Activated CD4-positive, alpha-beta T cell treated with anti-CD3 and anti-CD28 coated beads, Interleukin-2, amount 10 ng/mL, durations not matched to agents 24 days and 14 days (primary cell): ENCODE results near the gene CASKIN1. TPM values are rescaled to one million over a fixed set of nuclear protein-coding genes. Genes with fewer than 3 reads are reported as not detected.

Experiments used
- DNase-seq: peaks from one replicate; pipeline ENCODE4 v3.0.0; 2022
- H3K27ac Mint-ChIP-seq: one replicate; pipeline ENCODE4 v1.8.0; 2022; ENCODE audit warnings: mild to moderate bottlenecking, mixed read lengths
- H3K27me3 Mint-ChIP-seq: one replicate; pipeline ENCODE4 v1.8.0; 2022; ENCODE audit warnings: mixed read lengths
- H3K36me3 Mint-ChIP-seq: one replicate; pipeline ENCODE4 v1.8.0; 2022; ENCODE audit warnings: low read depth, mild to moderate bottlenecking, mixed read lengths
- H3K4me1 Mint-ChIP-seq: one replicate; pipeline ENCODE4 v1.8.0; 2021; ENCODE audit warnings: mixed read lengths
- H3K4me3 Mint-ChIP-seq: one replicate; pipeline ENCODE4 v1.8.0; 2022; ENCODE audit warnings: mild to moderate bottlenecking, moderate library complexity, mixed read lengths
- H3K9me3 Mint-ChIP-seq: one replicate; pipeline ENCODE4 v1.8.0; 2021; ENCODE audit warnings: mixed read lengths
- intact Hi-C: fragments of 100-400 bp; cut with micrococcal nuclease; formaldehyde crosslinking; loops from one replicate; pipeline ENCODE4 v1.15.1; 2023
- total RNA-seq: library from RNA; stranded (reverse); gene quantifications from 2 replicates; pipeline ENCODE4 v1.2.3, GENCODE V29; 2022

The CASKIN1 gene
- total RNA-seq, 1 donor from 2014 or later, result 2.3 TPM

GRCh38 chr16:2235695-2236336 lies 39.4 kb upstream of the CASKIN1 start:
- intact Hi-C loops, result no loop called here
- Mint-ChIP-seq H3K4me1 (no peaks in the 10 kb centered on the region), H3K9me3 (no peaks in the 10 kb centered on the region), H3K27me3 (no peaks in the 10 kb centered on the region), H3K27ac (no peak overlapping the region), H3K36me3 (peaks cover 15% of the 10 kb centered on the region), H3K4me3 (no peak overlapping the region)
- DNase-seq, result no peak

- no peak overlapping the region for H3K4me3 Mint-ChIP-seq
- no peaks in the 10 kb centered on the region for H3K9me3 Mint-ChIP-seq
- no peaks in the 10 kb centered on the region for H3K27me3 Mint-ChIP-seq
- H3K27ac Mint-ChIP-seq, result peak overlapping the region; percentile 25
- peaks cover 15% of the 10 kb centered on the region for H3K36me3 Mint-ChIP-seq
- intact Hi-C loops, result no loop called here
- no peak for DNase-seq
- H3K4me1 Mint-ChIP-seq, result no peaks in the 10 kb centered on the region
These were observed 38.8 kb upstream of the CASKIN1 start for GRCh38 chr16:2235234-2235651.

GRCh38 chr16:2234813-2235170 lies 38.4 kb upstream of the CASKIN1 start:
- no peak overlapping the region for H3K4me3 Mint-ChIP-seq
- no peaks in the 10 kb centered on the region for H3K27me3 Mint-ChIP-seq
- peaks cover 19% of the 10 kb centered on the region for H3K36me3 Mint-ChIP-seq
- H3K4me1 Mint-ChIP-seq, result no peaks in the 10 kb centered on the region
- no peaks in the 10 kb centered on the region for H3K9me3 Mint-ChIP-seq
- no peak overlapping the region for H3K27ac Mint-ChIP-seq
- no peak for DNase-seq
- intact Hi-C loops, result no loop called here

- no peak overlapping the region for H3K27ac Mint-ChIP-seq
- H3K4me1 Mint-ChIP-seq, result no peaks in the 10 kb centered on the region
These were observed 37.7 kb upstream of the CASKIN1 start for GRCh38 chr16:2233872-2234812.

GRCh38 chr16:2233046-2233775 lies 36.8 kb upstream of the CASKIN1 start:
- no peak overlapping the region for H3K27ac Mint-ChIP-seq
- peaks cover 19% of the 10 kb centered on the region for H3K36me3 Mint-ChIP-seq
- DNase-seq, result no peak
- H3K4me3 Mint-ChIP-seq, result no peak overlapping the region
- intact Hi-C loops, result no loop called here
- H3K27me3 Mint-ChIP-seq, result no peaks in the 10 kb centered on the region
- no peaks in the 10 kb centered on the region for H3K9me3 Mint-ChIP-seq
- H3K4me1 Mint-ChIP-seq, result no peaks in the 10 kb centered on the region

More at GRCh38 chr16:2233872-2234812, 37.7 kb upstream of the CASKIN1 start:
- no peak overlapping the region for H3K4me3 Mint-ChIP-seq
- no peaks in the 10 kb centered on the region for H3K9me3 Mint-ChIP-seq
- no peaks in the 10 kb centered on the region for H3K27me3 Mint-ChIP-seq
- DNase-seq, result no peak
- H3K36me3 Mint-ChIP-seq, result peaks cover 19% of the 10 kb centered on the region
- intact Hi-C loops, result no loop called here

- no peaks in the 10 kb centered on the region for H3K9me3 Mint-ChIP-seq
- H3K27me3 Mint-ChIP-seq, result no peaks in the 10 kb centered on the region
- intact Hi-C loops, result no loop called here
These were observed 35.9 kb upstream of the CASKIN1 start for GRCh38 chr16:2232094-2232990.

GRCh38 chr16:2231016-2231931 lies 34.9 kb upstream of the CASKIN1 start:
- intact Hi-C loops, result no loop called here
- Mint-ChIP-seq H3K4me3 (no peak overlapping the region), H3K9me3 (no peaks in the 10 kb centered on the region), H3K4me1 (peaks cover 3% of the 10 kb centered on the region), H3K27me3 (no peaks in the 10 kb centered on the region), H3K27ac (no peak overlapping the region), H3K36me3 (peaks cover 21% of the 10 kb centered on the region)
- no peak for DNase-seq

More at GRCh38 chr16:2232094-2232990, 35.9 kb upstream of the CASKIN1 start:
- Mint-ChIP-seq H3K27ac (no peak overlapping the region), H3K4me1 (no peaks in the 10 kb centered on the region), H3K36me3 (peaks cover 19% of the 10 kb centered on the region), H3K4me3 (no peak overlapping the region)
- no peak for DNase-seq

GRCh38 chr16:2230376-2230775 lies 34.0 kb upstream of the CASKIN1 start:
- peaks cover 7% of the 10 kb centered on the region for H3K4me1 Mint-ChIP-seq
- intact Hi-C loops, result no loop called here
- no peaks in the 10 kb centered on the region for H3K27me3 Mint-ChIP-seq
- no peak overlapping the region for H3K27ac Mint-ChIP-seq
- peaks cover 22% of the 10 kb centered on the region for H3K36me3 Mint-ChIP-seq
- H3K4me3 Mint-ChIP-seq, result no peak overlapping the region
- DNase-seq, result no peak
- no peaks in the 10 kb centered on the region for H3K9me3 Mint-ChIP-seq

GRCh38 chr16:2229632-2230250 lies 33.3 kb upstream of the CASKIN1 start:
- no peak for DNase-seq
- no peak overlapping the region for H3K4me3 Mint-ChIP-seq

GRCh38 chr16:2229091-2229490 lies 32.7 kb upstream of the CASKIN1 start:
- H3K4me1 Mint-ChIP-seq, result peaks cover 11% of the 10 kb centered on the region
- intact Hi-C loops, result loop anchor here (10.0 kb wide), 1 partner anchor 306 kb away; the partner anchor contains the start of genes CEMP1 and PDPK1

More at GRCh38 chr16:2229632-2230250, 33.3 kb upstream of the CASKIN1 start:
- Mint-ChIP-seq H3K9me3 (no peaks in the 10 kb centered on the region), H3K36me3 (peaks cover 19% of the 10 kb centered on the region), H3K4me1 (peaks cover 7% of the 10 kb centered on the region), H3K27me3 (no peaks in the 10 kb centered on the region), H3K27ac (no peak overlapping the region)
- intact Hi-C loops, result loop anchor here (10.0 kb wide), 1 partner anchor 305 kb away; the partner anchor contains the start of genes CEMP1 and PDPK1

GRCh38 chr16:2228161-2228824 lies 31.9 kb upstream of the CASKIN1 start:
- no peak for DNase-seq
- no peaks in the 10 kb centered on the region for H3K9me3 Mint-ChIP-seq
- H3K27ac Mint-ChIP-seq, result no peak overlapping the region
- peaks cover 15% of the 10 kb centered on the region for H3K36me3 Mint-ChIP-seq
- peaks cover 11% of the 10 kb centered on the region for H3K4me1 Mint-ChIP-seq
- no peak overlapping the region for H3K4me3 Mint-ChIP-seq
- intact Hi-C loops, result loop anchor here (10.0 kb wide), 1 partner anchor 307 kb away; the partner anchor contains the start of genes CEMP1 and PDPK1
- no peaks in the 10 kb centered on the region for H3K27me3 Mint-ChIP-seq

More at GRCh38 chr16:2229091-2229490, 32.7 kb upstream of the CASKIN1 start:
- H3K9me3 Mint-ChIP-seq, result no peaks in the 10 kb centered on the region
- H3K27me3 Mint-ChIP-seq, result no peaks in the 10 kb centered on the region
- H3K4me3 Mint-ChIP-seq, result no peak overlapping the region
- peaks cover 19% of the 10 kb centered on the region for H3K36me3 Mint-ChIP-seq
- DNase-seq, result no peak
- H3K27ac Mint-ChIP-seq, result no peak overlapping the region
